ENCODE data around the gene SYPL1.

The SYPL1 gene

DNA sequence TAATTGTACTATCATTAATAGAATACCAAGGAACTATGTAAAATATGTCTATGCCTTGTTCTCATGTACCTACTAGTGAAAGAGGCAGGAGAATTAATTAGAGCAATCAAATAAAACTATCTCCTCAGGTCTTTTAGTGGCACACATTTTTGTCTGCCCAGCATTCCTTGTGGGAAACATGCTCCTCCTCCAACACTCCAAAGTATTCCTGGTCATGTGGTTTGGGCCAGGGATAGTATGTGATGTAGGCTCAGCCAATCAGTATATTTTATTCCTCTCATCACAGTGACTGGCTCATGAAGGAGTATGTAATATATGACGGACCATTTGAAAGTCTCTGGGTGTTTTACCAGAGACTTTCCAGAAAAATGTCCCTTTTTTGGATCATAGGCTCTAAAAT is 16.7 kb upstream of the SYPL1 start:
- Histone ChIP-seq H4K20me1 (ENCODE audit: control insufficient read depth, insufficient read depth, low read depth, low read length) (no peaks in the 10 kb centered on the region), H3K4me3 (ENCODE audit: low read length) (no peak overlapping the region), H3K9me2 (replicated peaks; ENCODE audit: control insufficient read depth, low read length) (no peaks in the 10 kb centered on the region), H3K79me2 (ENCODE audit: control insufficient read depth, low read length) (no peaks in the 10 kb centered on the region), H3K36me3 (ENCODE audit: control insufficient read depth, low read length) (no peaks in the 10 kb centered on the region), H3K27ac (ENCODE audit: low read depth, low read length) (no peak overlapping the region), H3K27me3 (ENCODE audit: control insufficient read depth, low read length) (no peaks in the 10 kb centered on the region), H3K9me3 (ENCODE audit: control insufficient read depth, insufficient read depth, low read length) (no peaks in the 10 kb centered on the region), H3K4me1 (ENCODE audit: control insufficient read depth, low read length) (peaks cover 9% of the 10 kb centered on the region), H3F3A (ENCODE audit: control insufficient read depth, insufficient read depth) (no peaks in the 10 kb centered on the region), H3K4me2 (ENCODE audit: low read length) (no peak overlapping the region)
- TF ChIP-seq EZH2phosphoT487 (IDR thresholded peaks at IDR 0.05; ENCODE audit: borderline replicate concordance, low read length), result no peak
- TF ChIP-seq, protein P1, sequence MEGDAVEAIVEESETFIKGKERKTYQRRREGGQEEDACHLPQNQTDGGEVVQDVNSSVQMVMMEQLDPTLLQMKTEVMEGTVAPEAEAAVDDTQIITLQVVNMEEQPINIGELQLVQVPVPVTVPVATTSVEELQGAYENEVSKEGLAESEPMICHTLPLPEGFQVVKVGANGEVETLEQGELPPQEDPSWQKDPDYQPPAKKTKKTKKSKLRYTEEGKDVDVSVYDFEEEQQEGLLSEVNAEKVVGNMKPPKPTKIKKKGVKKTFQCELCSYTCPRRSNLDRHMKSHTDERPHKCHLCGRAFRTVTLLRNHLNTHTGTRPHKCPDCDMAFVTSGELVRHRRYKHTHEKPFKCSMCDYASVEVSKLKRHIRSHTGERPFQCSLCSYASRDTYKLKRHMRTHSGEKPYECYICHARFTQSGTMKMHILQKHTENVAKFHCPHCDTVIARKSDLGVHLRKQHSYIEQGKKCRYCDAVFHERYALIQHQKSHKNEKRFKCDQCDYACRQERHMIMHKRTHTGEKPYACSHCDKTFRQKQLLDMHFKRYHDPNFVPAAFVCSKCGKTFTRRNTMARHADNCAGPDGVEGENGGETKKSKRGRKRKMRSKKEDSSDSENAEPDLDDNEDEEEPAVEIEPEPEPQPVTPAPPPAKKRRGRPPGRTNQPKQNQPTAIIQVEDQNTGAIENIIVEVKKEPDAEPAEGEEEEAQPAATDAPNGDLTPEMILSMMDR (IDR thresholded peaks at IDR 0.05; ENCODE audit: low read depth, low read length, poor library complexity, severe bottlenecking), result no peak

GRCh38 chr7:106127984-106128780 is 16.1 kb upstream of the SYPL1 start:
- H3K4me2 ChIP-seq (ENCODE audit: low read length), result no peak overlapping the region
- no peaks in the 10 kb centered on the region for H3K79me2 ChIP-seq (ENCODE audit: control insufficient read depth, low read length)
- TF ChIP-seq EZH2phosphoT487 (IDR thresholded peaks at IDR 0.05; ENCODE audit: borderline replicate concordance, low read length), result no peak
- H3K9me3 ChIP-seq (ENCODE audit: control insufficient read depth, insufficient read depth, low read length), result no peaks in the 10 kb centered on the region
- no peaks in the 10 kb centered on the region for H3K9me2 ChIP-seq (replicated peaks; ENCODE audit: control insufficient read depth, low read length)
- H3K36me3 ChIP-seq (ENCODE audit: control insufficient read depth, low read length), result no peaks in the 10 kb centered on the region
- no peaks in the 10 kb centered on the region for H3F3A ChIP-seq (ENCODE audit: control insufficient read depth, insufficient read depth)
- H3K4me1 ChIP-seq (ENCODE audit: control insufficient read depth, low read length), result peaks cover 9% of the 10 kb centered on the region
- H4K20me1 ChIP-seq (ENCODE audit: control insufficient read depth, insufficient read depth, low read depth, low read length), result no peaks in the 10 kb centered on the region
- no peak overlapping the region for H3K4me3 ChIP-seq (ENCODE audit: low read length)
- H3K27ac ChIP-seq (ENCODE audit: low read depth, low read length), result no peak overlapping the region
- H3K27me3 ChIP-seq (ENCODE audit: control insufficient read depth, low read length), result no peaks in the 10 kb centered on the region

DNA sequence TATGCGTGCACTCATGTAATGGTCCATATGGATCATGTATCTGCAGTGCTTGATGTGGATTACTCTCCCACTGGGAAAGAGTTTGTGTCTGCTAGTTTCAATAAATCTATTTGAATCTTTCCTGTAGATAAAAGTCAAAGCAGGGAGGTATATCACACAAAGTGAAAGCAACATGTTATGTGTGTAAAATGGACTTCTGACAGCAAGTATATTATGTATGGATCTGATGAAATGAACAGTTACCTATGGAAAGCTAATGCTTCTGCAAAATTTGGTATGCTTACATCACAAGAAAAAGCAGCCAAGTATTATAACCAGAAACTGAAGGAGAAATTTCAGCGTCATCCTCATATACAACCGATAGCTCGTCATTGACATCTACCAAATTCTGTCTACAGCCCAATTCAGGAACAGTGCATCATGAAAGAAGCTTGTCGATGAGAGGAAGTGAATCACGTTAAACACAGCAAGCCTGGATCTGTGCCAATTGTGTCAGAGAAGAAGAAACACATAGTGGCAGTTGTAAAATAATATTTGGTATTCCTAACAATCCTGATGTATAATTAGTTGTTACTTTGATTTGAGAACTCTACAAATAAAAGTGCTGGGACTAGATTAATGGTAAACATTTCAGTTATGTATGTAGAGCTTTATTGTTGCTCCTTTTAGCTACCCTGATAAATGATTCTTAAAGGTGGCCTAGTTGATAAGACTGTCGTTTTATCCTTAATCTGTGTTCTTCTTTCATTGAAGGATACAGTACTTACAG is 14.2 kb upstream of the SYPL1 start:
- Histone ChIP-seq H3K4me2 (ENCODE audit: low read length) (peak overlapping the region; percentile 31), H3K4me1 (ENCODE audit: control insufficient read depth, low read length) (peaks cover 22% of the 10 kb centered on the region), H3K36me3 (ENCODE audit: control insufficient read depth, low read length) (no peaks in the 10 kb centered on the region), H3F3A (ENCODE audit: control insufficient read depth, insufficient read depth) (no peaks in the 10 kb centered on the region), H3K79me2 (ENCODE audit: control insufficient read depth, low read length) (no peaks in the 10 kb centered on the region), H3K4me3 (ENCODE audit: low read length) (no peak overlapping the region), H4K20me1 (ENCODE audit: control insufficient read depth, insufficient read depth, low read depth, low read length) (no peaks in the 10 kb centered on the region), H3K9me2 (replicated peaks; ENCODE audit: control insufficient read depth, low read length) (no peaks in the 10 kb centered on the region), H3K9me3 (ENCODE audit: control insufficient read depth, insufficient read depth, low read length) (no peaks in the 10 kb centered on the region), H3K27ac (ENCODE audit: low read depth, low read length) (no peak overlapping the region), H3K27me3 (ENCODE audit: control insufficient read depth, low read length) (no peaks in the 10 kb centered on the region)
- TF ChIP-seq, protein P1 (IDR thresholded peaks at IDR 0.05; ENCODE audit: low read depth, low read length, poor library complexity, severe bottlenecking), result no peak
- no peak for TF ChIP-seq EZH2phosphoT487 (IDR thresholded peaks at IDR 0.05; ENCODE audit: borderline replicate concordance, low read length)

GRCh38 chr7:106125417-106125816 is 13.3 kb upstream of the SYPL1 start:
- Histone ChIP-seq H3K27me3 (ENCODE audit: control insufficient read depth, low read length) (no peaks in the 10 kb centered on the region), H3K9me3 (ENCODE audit: control insufficient read depth, insufficient read depth, low read length) (no peaks in the 10 kb centered on the region), H3K9me2 (replicated peaks; ENCODE audit: control insufficient read depth, low read length) (no peaks in the 10 kb centered on the region), H3F3A (ENCODE audit: control insufficient read depth, insufficient read depth) (no peaks in the 10 kb centered on the region), H3K79me2 (ENCODE audit: control insufficient read depth, low read length) (no peaks in the 10 kb centered on the region), H3K27ac (ENCODE audit: low read depth, low read length) (no peak overlapping the region), H3K36me3 (ENCODE audit: control insufficient read depth, low read length) (no peaks in the 10 kb centered on the region), H3K4me1 (ENCODE audit: control insufficient read depth, low read length) (peaks cover 28% of the 10 kb centered on the region), H3K4me2 (ENCODE audit: low read length) (no peak overlapping the region), H3K4me3 (ENCODE audit: low read length) (no peak overlapping the region), H4K20me1 (ENCODE audit: control insufficient read depth, insufficient read depth, low read depth, low read length) (no peaks in the 10 kb centered on the region)
- TF ChIP-seq, protein P1 (IDR thresholded peaks at IDR 0.05; ENCODE audit: low read depth, low read length, poor library complexity, severe bottlenecking), result no peak
- TF ChIP-seq EZH2phosphoT487 (IDR thresholded peaks at IDR 0.05; ENCODE audit: borderline replicate concordance, low read length), result no peak

Measured in DOHH2 (cell line).